HG02852 (cell line): ENCODE measurements around the gene NAT16.

Experiments
- ATAC-seq: cut with Tn5 transposase; IDR thresholded peaks from one replicate; pipeline ENCODE4 v1.9.1; 2021; ENCODE audit warnings: mild to moderate bottlenecking, moderate library complexity; ENCODE audit not compliant: unreplicated experiment

NAT16 gene

GRCh38 chr7:101172005-101172853 lies 7.9 kb downstream of the NAT16 start:
- no peak for ATAC-seq

GRCh38 chr7:101171442-101171837 lies 8.7 kb downstream of the NAT16 start:
- no peak for ATAC-seq

GRCh38 chr7:101170617-101171441 lies 9.3 kb downstream of the NAT16 start:
- ATAC-seq: no peak

GRCh38 chr7:101169838-101170551 lies 10.1 kb downstream of the NAT16 start:
- ATAC-seq: peak; percentile 38

- ATAC-seq: no peak
These were observed 10.8 kb downstream of the NAT16 start for GRCh38 chr7:101169110-101169837.

GRCh38 chr7:101168412-101169049 lies 11.6 kb downstream of the NAT16 start:
- no peak for ATAC-seq

- no peak for ATAC-seq
These were observed 12.3 kb downstream of the NAT16 start for GRCh38 chr7:101167645-101168411.

GRCh38 chr7:101166909-101167644 lies 13.0 kb downstream of the NAT16 start:
- ATAC-seq: no peak

- ATAC-seq: no peak
These were observed 13.5 kb downstream of the NAT16 start for GRCh38 chr7:101166648-101166908.

GRCh38 chr7:101165958-101166647 lies 14.0 kb downstream of the NAT16 start:
- no peak for ATAC-seq

- peak; percentile 81 for ATAC-seq
These were observed 14.8 kb downstream of the NAT16 start, which contains the start of gene VGF for GRCh38 chr7:101165075-101165957. Gene VGF, minus strand, starts transcription at chr7:101165569. Its CDS starts 726 bp downstream, at chr7:101164843.

- no peak for ATAC-seq
These were observed 15.8 kb downstream of the NAT16 start for GRCh38 chr7:101164071-101164840.

GRCh38 chr7:101163279-101164070 lies 16.6 kb downstream of the NAT16 start:
- no peak for ATAC-seq

GRCh38 chr7:101162551-101163278 lies 17.4 kb downstream of the NAT16 start:
- ATAC-seq: no peak
